ENCODE data around the gene NADK.

DNA sequence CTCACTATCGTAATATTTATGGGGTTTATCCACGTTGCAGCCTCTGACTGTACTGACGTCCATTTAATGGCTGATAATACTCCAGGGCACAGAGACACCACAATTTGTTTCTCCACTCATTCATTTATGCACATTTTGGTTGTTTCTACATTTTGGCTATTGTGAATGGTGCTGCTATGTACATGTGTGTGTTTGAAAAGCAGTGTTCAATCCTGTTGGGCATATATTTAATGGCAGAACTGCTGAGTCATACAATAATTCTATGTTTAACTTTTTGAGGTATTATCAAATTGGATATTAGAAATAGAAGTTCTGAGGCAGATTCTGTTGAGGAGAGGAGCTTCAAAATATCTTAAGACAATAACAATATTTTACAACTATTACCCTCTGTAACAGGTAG is 39.0 kb upstream of the NADK start:
- TF ChIP-seq, protein P1, sequence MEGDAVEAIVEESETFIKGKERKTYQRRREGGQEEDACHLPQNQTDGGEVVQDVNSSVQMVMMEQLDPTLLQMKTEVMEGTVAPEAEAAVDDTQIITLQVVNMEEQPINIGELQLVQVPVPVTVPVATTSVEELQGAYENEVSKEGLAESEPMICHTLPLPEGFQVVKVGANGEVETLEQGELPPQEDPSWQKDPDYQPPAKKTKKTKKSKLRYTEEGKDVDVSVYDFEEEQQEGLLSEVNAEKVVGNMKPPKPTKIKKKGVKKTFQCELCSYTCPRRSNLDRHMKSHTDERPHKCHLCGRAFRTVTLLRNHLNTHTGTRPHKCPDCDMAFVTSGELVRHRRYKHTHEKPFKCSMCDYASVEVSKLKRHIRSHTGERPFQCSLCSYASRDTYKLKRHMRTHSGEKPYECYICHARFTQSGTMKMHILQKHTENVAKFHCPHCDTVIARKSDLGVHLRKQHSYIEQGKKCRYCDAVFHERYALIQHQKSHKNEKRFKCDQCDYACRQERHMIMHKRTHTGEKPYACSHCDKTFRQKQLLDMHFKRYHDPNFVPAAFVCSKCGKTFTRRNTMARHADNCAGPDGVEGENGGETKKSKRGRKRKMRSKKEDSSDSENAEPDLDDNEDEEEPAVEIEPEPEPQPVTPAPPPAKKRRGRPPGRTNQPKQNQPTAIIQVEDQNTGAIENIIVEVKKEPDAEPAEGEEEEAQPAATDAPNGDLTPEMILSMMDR (IDR thresholded peaks at IDR 0.05), result no peak
- TF ChIP-seq POLR2A (IDR thresholded peaks at IDR 0.05), result no peak
